AG09319 (cell line): Measurements from ENCODE around the gene NOSIP.

ENCODE experiments used
- DNase-seq: peaks from one replicate; pipeline ENCODE4 v3.0.0-alpha.2; 2010; ENCODE audit warnings: low read depth; ENCODE audit errors: extremely low read depth
- TF ChIP-seq, protein P1 (sequence below): IDR thresholded peaks from 2 replicates; pipeline ENCODE4 v1.5.1; 2011; ENCODE audit warnings: low read depth, mild to moderate bottlenecking, inconsistent platforms, low read length, moderate library complexity

NOSIP gene

DNA sequence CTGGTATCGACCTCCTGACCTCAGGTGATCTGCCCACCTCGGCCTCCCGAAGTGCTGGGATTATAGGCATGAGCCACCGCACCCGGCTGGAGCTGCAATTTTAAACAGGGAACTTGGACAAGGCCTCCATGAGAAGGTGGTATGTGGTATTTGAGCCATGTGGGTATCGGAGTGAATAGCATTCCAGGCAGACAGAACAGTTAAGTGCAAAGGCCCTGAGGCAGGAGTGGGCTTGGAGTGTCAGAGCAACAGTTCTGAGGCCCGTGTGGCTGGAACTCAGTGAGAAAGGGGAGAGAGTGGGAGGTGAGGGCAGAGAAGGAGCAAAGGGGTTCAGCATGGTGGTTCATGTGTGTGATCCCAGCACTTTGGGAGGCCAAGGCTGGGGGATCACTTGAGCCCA lies 49.6 kb downstream of the NOSIP start:
- TF ChIP-seq, protein P1, sequence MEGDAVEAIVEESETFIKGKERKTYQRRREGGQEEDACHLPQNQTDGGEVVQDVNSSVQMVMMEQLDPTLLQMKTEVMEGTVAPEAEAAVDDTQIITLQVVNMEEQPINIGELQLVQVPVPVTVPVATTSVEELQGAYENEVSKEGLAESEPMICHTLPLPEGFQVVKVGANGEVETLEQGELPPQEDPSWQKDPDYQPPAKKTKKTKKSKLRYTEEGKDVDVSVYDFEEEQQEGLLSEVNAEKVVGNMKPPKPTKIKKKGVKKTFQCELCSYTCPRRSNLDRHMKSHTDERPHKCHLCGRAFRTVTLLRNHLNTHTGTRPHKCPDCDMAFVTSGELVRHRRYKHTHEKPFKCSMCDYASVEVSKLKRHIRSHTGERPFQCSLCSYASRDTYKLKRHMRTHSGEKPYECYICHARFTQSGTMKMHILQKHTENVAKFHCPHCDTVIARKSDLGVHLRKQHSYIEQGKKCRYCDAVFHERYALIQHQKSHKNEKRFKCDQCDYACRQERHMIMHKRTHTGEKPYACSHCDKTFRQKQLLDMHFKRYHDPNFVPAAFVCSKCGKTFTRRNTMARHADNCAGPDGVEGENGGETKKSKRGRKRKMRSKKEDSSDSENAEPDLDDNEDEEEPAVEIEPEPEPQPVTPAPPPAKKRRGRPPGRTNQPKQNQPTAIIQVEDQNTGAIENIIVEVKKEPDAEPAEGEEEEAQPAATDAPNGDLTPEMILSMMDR = no peak
- no peak for DNase-seq

DNA sequence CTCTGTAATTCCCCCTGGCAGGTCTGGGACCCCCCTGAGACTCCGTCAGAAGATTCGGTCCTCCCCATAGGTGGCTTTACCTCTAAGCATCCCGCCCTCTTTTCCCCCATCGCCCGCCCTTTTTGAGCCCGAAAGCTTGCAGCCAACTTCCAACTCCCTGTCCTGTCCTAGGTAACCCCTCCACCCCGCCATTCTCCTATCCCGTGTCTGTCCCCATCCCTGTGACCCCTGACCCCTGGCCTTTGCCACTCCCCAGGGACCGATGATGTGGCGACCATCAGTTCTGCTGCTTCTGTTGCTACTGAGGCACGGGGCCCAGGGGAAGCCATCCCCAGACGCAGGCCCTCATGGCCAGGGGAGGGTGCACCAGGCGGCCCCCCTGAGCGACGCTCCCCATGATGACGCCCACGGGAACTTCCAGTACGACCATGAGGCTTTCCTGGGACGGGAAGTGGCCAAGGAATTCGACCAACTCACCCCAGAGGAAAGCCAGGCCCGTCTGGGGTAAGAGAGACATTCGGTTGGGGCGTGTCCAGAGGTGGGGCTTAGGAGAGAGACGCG lies 52.1 kb downstream of the NOSIP start:
- DNase-seq = no peak
- TF ChIP-seq, protein P1 = no peak

DNA sequence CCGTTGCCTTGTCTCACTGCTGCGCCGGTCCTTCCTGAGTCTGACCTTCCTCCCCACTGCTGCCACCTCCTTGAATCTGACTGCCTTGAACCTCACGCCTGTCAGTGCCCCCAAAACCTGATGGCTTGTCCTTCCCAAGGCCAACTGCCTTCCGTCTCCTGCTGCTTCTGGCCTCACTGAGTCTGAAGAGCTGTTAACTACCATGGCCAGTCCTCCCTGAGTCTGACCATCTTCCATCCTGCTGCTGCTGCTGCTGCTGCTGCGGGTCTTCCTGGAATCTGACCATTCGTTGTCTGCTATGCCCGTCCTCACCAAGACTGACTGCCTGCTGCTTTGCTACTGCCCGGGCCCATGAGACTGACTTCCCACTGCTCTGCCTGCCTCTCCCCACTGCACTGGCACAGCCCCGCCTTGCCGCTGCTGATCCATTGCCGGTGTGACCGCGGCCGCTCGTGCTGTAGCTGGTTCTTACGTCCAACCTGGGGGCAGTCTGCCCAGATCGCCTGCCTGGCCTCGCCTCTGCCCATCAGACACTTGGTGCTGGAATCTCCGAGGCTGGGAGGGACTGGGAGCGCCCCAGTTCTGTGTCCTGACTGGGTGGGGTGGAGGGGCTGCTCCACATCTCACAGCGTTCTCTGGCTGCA lies 55.4 kb downstream of the NOSIP start:
- TF ChIP-seq, protein P1 = no peak
- DNase-seq = no peak

DNA sequence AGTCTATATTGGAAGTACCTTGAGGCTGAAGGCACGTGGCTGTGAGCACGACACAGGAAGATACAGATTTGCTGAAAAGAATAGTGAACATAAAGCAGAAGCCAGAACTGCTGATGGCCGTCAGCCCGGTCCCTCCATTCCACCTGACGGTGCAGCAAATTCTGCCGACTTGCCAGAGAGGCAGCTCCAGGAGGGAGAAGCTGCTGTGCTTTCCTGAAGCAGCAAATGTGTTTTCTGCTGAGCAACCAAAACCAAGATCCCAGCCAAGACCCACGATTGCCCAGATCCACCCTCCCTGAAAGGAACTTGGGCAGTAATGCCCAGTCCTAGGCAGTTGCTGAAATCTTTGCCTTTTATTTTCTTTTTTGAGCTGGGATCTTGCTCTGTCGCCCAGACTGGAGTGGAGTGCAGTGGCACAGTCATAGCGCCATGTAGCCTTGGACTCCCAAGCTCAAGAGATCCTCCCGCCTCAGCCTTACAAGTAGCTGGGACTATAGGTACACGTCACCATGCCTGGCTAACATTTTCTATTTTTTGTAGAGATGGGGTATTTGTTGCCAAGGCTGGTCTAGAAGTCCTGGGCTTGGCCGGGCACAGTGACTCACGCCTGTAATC lies 59.5 kb downstream of the NOSIP start:
- TF ChIP-seq, protein P1 = no peak

DNA sequence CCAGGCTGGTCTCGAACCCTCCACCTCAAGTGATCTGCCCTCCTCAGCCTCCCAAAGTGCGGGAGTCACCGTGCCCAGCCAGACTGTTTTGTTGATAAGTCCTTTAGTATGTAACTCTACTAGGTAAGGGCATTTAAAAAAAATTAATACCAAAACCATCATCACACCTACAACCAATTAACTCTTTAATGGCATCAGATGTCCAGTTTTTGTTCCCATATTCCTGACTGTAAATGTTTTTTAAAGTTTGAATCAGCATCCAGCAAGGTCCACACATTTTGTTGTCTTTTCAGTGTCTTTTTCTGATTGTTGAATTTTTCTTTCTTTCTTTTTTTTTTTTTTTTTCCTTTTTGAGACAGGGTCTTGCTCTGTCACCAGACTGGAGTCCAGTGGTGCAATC lies 62.3 kb downstream of the NOSIP start:
- no peak for DNase-seq

More for the DNA sequence above, 59.5 kb downstream of the NOSIP start:
- DNase-seq = no peak

DNA sequence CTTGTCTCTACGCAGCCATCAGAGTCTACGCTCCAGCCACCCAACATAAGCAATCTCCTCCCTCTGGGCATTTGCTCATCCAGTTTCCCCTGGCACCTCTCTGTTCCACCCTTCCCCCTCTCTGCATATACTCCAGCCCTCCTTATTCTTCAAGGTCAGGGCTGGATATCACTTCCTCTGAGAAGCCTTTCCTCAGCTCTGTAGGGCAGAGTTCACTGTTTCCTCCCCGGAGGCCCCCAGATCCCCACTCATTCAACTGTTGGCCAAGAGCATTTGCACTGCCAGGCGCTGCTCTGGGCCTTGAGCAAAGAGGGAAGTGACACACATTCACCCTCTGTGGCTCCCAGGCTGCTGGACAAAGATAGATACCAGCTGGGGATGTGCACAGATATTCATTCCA lies 64.6 kb downstream of the NOSIP start:
- no peak for DNase-seq
- TF ChIP-seq, protein P1 = no peak

More for the DNA sequence above, 62.3 kb downstream of the NOSIP start:
- TF ChIP-seq, protein P1 = no peak

DNA sequence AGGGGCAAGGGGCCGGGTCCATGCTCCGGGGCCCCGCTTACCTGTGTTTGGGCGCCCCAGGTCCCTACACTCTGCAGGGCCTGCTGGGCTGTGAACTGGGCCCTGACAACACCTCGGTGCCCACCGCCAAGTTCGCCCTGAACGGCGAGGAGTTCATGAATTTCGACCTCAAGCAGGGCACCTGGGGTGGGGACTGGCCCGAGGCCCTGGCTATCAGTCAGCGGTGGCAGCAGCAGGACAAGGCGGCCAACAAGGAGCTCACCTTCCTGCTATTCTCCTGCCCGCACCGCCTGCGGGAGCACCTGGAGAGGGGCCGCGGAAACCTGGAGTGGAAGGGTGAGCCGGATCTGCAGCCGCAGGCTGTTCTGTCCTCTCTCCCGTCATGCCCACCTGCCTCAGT lies 66.2 kb downstream of the NOSIP start:
- TF ChIP-seq, protein P1 = no peak

More for the DNA sequence above, 66.2 kb downstream of the NOSIP start:
- DNase-seq = no peak
